ENCODE results near the gene USP48. TPM values are rescaled to one million over a fixed set of nuclear protein-coding genes. Genes with fewer than 3 reads are reported as not detected.
"Not testable (repeated sequence)": the region's sequence is repeated elsewhere in the genome, so short reads cannot be mapped to it uniquely, and the experiment has no call there.

Gene USP48
- total and polyA plus RNA-seq, 7 donors: 12.6 to 77.0 (median 47.1) TPM

DNA sequence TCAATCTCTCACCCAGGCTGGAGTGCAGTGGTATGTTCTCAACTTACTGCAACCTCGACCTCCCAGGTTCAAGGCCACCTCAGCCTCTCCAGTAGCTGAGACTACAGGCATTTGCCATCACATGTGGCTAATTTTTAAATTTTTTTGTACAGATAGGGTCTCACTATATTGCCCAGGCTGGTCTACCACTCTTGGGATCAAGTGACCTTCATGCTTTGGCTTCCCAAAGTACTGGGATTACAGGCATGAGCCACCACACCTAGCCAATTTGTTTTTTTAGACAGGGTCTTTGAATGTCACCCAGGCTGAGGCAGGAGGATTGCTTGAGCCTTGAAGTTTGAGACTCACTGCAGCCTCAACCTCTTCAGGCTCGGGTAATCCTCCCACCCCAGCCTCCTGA lies 10.2 kb upstream of the USP48 start:
- TF ChIP-seq POLR2AphosphoS5 (IDR thresholded peaks at IDR 0.05): no peak
- H3K9me3 ChIP-seq: peaks cover 0 to 4% (median 0%) of the 10 kb centered on the region in 4 donors
- WGBS, 2 donors: 86 to 87% methylated on average over 2 of the region's 2 CpGs
- no peak overlapping the region for H3K27ac ChIP-seq
- H3K27me3 ChIP-seq: no peaks in the 10 kb centered on the region
- no peak overlapping the region for H3K4me3 ChIP-seq
- no peaks in the 10 kb centered on the region for H3K36me3 ChIP-seq
- no peaks in the 10 kb centered on the region for H3K4me1 ChIP-seq
- DNase-seq: no peak
- intact Hi-C loops (cut with DNase I): no loop called here

DNA sequence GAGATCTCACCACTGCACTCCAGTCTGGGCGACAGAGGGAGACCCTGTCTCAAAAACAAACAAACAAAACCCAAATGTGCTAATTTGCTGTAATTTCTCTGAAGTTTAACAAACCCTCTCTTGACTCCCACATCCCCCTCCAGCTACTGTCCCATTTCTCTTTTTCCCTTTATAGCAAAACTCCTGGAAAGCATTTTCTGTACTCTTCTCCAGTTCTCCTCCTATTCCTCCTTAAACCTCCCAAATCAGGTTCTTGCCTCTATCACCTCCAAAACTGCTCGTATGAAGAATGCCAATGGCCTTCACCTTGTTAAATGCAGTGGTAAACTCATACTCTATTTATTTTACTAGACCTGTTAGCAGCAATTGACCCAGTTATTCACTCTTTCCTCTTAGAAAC lies 3.7 kb upstream of the USP48 start:
- Histone ChIP-seq H3K36me3 (no peaks in the 10 kb centered on the region), H3K27me3 (no peaks in the 10 kb centered on the region), H3K4me1 (peaks cover 0 to 10% (median 7%) of the 10 kb centered on the region in 4 donors), H3K9me3 (no peaks in the 10 kb centered on the region), H3K27ac (no peak overlapping the region), H3K4me3 (no peak overlapping the region)
- 83 to 84% methylated on average over 2 of the region's 2 CpGs for WGBS, 2 donors
- TF ChIP-seq, protein P1, sequence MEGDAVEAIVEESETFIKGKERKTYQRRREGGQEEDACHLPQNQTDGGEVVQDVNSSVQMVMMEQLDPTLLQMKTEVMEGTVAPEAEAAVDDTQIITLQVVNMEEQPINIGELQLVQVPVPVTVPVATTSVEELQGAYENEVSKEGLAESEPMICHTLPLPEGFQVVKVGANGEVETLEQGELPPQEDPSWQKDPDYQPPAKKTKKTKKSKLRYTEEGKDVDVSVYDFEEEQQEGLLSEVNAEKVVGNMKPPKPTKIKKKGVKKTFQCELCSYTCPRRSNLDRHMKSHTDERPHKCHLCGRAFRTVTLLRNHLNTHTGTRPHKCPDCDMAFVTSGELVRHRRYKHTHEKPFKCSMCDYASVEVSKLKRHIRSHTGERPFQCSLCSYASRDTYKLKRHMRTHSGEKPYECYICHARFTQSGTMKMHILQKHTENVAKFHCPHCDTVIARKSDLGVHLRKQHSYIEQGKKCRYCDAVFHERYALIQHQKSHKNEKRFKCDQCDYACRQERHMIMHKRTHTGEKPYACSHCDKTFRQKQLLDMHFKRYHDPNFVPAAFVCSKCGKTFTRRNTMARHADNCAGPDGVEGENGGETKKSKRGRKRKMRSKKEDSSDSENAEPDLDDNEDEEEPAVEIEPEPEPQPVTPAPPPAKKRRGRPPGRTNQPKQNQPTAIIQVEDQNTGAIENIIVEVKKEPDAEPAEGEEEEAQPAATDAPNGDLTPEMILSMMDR (IDR thresholded peaks at IDR 0.05): no peak
- no peak for TF ChIP-seq POLR2A (IDR thresholded peaks at IDR 0.05)
- TF ChIP-seq POLR2AphosphoS5 (IDR thresholded peaks at IDR 0.05): no peak
- TF ChIP-seq EP300 (IDR thresholded peaks at IDR 0.05): no peak
- intact Hi-C loops (cut with DNase I): no loop called here
- DNase-seq: no peak

DNA sequence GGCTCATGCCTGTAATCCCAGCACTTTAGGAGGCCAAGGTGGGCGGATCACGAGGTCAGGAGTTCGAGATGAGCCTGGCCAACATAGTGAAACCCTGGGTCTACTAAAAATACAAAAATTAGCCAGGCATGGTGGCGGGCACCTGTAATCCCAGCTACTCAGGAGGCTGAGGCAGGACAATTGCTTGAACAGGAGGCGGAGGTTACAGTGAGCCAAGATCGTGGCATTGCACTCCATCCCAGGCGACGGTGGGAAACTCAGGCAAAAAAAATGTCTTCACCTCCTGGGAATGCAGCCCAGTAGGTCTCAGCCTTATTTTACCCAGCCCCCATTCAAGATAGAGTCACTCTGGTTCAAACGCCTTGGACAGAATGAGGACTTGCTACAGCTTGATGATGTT lies 2.8 kb upstream of the USP48 start:
- H3K9me3 ChIP-seq; H3K27me3 ChIP-seq; intact Hi-C loops (cut with DNase I); H3K27ac ChIP-seq; H3K4me3 ChIP-seq; H3K36me3 ChIP-seq; DNase-seq: not testable (repeated sequence)
- 94 to 95% methylated on average over 9 of the region's 9 CpGs for WGBS, 2 donors
- peaks cover 0 to 18% (median 16%) of the 10 kb centered on the region in 4 donors for H3K4me1 ChIP-seq

DNA sequence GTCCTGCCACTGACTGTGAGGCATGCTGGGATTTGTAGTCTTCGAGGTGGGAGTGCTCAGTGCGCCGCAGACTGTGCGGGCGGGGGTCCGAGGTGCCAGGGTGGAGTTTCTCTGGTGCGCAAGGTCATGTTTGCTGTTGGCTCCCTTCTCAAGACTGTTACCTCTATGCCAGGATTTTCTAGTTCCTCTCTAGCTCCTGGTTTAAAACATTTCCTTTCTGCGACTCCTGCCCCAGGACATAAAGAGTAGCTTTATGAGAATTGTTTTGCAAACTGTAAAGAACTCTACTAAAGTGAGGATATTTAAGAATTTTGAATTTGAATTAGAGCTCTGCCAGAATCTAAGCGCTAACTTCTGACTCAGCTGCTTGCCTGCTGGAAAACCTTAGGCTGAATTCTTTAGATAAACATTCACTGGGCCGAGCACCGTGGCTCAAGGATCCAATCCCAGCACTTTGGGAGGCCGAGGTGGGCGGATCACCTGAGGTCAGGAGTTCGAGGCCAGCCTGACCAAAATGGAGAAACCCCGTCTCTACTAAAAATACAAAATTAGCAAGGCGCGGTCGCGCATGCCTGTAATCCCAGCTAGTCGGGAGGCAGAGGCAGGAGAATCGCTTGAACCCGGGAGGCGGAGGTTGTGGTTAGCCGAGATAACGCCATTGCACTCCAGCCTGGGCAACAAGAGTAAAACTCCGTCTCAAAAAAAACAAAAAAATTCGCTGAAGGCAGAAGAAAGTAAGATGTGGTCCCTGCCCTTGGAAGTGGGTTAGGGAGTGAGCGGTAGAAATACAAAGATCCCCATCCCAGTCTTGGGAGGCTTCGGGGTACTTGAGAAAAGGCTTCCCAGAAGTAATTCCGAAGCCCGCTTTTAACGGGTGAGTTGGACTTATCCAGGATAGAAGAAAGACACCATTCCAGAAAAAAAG lies 992 bp upstream of the USP48 start:
- Histone ChIP-seq H3K27me3 (no peaks in the 10 kb centered on the region), H3K9me3 (no peaks in the 10 kb centered on the region), H3K36me3 (no peaks in the 10 kb centered on the region), H3K4me3 (peak overlapping the region; percentile 84 to 97 (median 94)), H3K27ac (peak overlapping the region; percentile 96 to 100 (median 99)), H3K4me1 (peaks cover 0 to 31% (median 24%) of the 10 kb centered on the region in 4 donors)
- 49 to 57% methylated on average over 32 of the region's 32 CpGs for WGBS, 2 donors
- TF ChIP-seq POLR2AphosphoS5 (IDR thresholded peaks at IDR 0.05): peak in 1 of 4 donors; percentile 26
- no peak for TF ChIP-seq POLR2A (IDR thresholded peaks at IDR 0.05)
- TF ChIP-seq, protein P1 (IDR thresholded peaks at IDR 0.05): no peak
- DNase-seq: no peak
- intact Hi-C loops (cut with DNase I): loop anchor here (2.0 to 5.0 kb wide), 2 partner anchors 181 to 243 kb away; no protein-coding TSS in a partner anchor

DNA sequence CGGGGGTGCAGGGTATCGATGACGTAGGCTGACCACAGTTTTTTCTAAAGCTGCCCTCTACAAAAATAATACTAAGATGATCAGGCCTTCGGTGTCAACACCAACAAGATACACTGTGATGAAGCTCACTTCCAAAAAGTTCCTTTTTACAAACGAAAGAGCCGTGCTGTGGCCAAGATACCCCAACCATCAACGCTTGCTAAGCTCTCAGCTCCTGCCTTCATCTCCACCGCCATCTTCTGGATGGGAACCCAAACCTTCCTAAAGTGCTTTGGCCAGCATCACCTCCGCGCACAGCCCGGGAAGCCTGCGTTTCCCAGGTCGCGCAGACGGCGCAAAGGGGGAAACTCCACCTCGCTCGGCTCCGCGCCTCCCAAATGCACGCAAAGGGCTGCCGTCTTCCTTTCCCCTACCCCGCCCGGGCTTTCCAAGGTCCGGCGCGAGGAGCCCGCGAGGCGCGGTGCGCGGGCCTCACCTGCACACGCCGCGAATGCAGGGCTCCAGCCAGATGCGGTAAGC lies 541 bp downstream of the USP48 start:
- TF ChIP-seq, protein P1 (IDR thresholded peaks at IDR 0.05): no peak
- TF ChIP-seq POLR2A (IDR thresholded peaks at IDR 0.05) (no peak), POLR2AphosphoS5 (IDR thresholded peaks at IDR 0.05) (no peak), EP300 (IDR thresholded peaks at IDR 0.05) (no peak)
- H3K4me1 ChIP-seq: peaks cover 0 to 31% (median 24%) of the 10 kb centered on the region in 4 donors
- H3K27ac ChIP-seq: peak overlapping the region; percentile 96 to 100 (median 99)
- no peaks in the 10 kb centered on the region for H3K9me3 ChIP-seq
- H3K4me3 ChIP-seq: peak overlapping the region; percentile 84 to 97 (median 94)
- H3K36me3 ChIP-seq: no peaks in the 10 kb centered on the region
- H3K27me3 ChIP-seq: no peaks in the 10 kb centered on the region
- intact Hi-C loops (cut with DNase I): loop anchor here (2.0 to 5.0 kb wide), 2 partner anchors 182 to 245 kb away; no protein-coding TSS in a partner anchor
- 0% methylated on average over 37 of the region's 37 CpGs for WGBS, 2 donors
- no peak for DNase-seq
